Ovary (tissue), 3 donors: Measurements from ENCODE around the gene ITGA3.

Source experiments
- POLR2A ChIP-seq: fragments of 450-650 bp; IDR thresholded peaks from one replicate; pipeline ENCODE4 v1.6.1; 2017; ENCODE audit warnings: antibody characterized with exemption, mild to moderate bottlenecking, moderate library complexity
- TF ChIP-seq, protein P1 (sequence below), 3 donors: fragments of 450-650 bp in 2 of 3; fragments of 200-600 bp in 1 of 3; IDR thresholded peaks; one replicate each; pipeline versions ENCODE4 v1.5.1 to v1.8.0; 2016 to 2022; ENCODE audit warnings: antibody characterized with exemption in 3 of 3, mild to moderate bottlenecking in 1 of 3
- donor health status: DM: no; HTN: no; CAD: no.

DNA sequence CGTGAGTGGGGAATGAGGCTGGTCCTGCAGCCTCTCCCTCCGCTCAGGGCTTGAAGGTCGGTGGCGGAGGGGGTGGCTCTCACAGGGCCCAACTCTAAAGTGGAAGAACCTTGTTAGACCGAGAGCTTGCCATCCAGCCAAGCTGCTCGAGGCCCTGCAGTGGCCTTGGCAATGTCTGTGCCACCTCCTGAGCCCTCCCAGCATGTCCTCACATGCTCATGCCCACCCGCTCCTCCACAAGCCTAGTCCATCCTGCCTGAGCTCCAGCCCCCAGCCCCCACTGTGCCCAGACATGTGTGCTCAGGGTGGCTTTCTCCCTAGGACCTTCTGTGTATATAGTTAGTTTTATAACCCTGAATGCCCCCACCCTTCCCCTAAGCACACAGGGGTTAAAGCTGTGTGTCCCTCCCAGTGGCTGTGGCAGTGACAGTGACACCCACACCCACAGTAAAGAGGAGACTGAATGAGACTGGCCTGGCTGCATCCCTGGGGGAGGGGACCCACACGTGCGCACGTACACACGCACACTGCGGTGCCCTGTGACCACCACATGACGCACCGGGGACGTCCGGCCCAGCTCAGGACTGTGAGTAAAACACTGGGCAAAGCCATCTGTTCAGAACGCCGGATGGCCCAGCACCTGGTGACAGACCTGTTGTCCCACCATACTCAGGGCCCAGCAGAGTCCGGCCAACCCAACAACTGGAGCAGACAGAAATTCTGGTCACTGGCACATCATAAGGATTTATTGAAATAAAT, 54.9 kb downstream of the ITGA3 start:
- TF ChIP-seq, protein P1, sequence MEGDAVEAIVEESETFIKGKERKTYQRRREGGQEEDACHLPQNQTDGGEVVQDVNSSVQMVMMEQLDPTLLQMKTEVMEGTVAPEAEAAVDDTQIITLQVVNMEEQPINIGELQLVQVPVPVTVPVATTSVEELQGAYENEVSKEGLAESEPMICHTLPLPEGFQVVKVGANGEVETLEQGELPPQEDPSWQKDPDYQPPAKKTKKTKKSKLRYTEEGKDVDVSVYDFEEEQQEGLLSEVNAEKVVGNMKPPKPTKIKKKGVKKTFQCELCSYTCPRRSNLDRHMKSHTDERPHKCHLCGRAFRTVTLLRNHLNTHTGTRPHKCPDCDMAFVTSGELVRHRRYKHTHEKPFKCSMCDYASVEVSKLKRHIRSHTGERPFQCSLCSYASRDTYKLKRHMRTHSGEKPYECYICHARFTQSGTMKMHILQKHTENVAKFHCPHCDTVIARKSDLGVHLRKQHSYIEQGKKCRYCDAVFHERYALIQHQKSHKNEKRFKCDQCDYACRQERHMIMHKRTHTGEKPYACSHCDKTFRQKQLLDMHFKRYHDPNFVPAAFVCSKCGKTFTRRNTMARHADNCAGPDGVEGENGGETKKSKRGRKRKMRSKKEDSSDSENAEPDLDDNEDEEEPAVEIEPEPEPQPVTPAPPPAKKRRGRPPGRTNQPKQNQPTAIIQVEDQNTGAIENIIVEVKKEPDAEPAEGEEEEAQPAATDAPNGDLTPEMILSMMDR (IDR thresholded peaks at IDR 0.05) = no peak
- no peak for TF ChIP-seq POLR2A
